Lung (tissue), 12 donors: ENCODE data around the gene PCBD2. TPM values are rescaled to one million over a fixed set of nuclear protein-coding genes. Genes with fewer than 3 reads are reported as not detected.

Source experiments
- ATAC-seq: fragments of 200-7000 bp; cut with Tn5 transposase; one replicate; pipeline ENCODE4 v1.9.1; 2020; ENCODE audit warnings: moderate number of reproducible peaks; ENCODE audit not compliant: insufficient read depth, low FRiP score
- DNase-seq, 3 donors: peaks; one replicate each; pipeline ENCODE4 v3.0.0-alpha.2; 2013 to 2017
- H3K27ac ChIP-seq, 2 donors: one replicate each; pipeline ENCODE4 v1.5.1; 2013; ENCODE audit warnings: mild to moderate bottlenecking in 2 of 2, moderate library complexity in 2 of 2, control low read depth in 1 of 2, inconsistent platforms in 1 of 2, low read depth in 1 of 2, low read length in 1 of 2
- H3K27me3 ChIP-seq, 3 donors: one replicate each; pipeline ENCODE4 v1.5.1; 2013; ENCODE audit warnings: low read length in 2 of 3; ENCODE audit not compliant: control insufficient read depth in 3 of 3, insufficient read depth in 3 of 3
- H3K36me3 ChIP-seq, 4 donors: one replicate each; pipeline ENCODE4 v1.5.1; 2013; ENCODE audit warnings: low read length in 4 of 4, mild to moderate bottlenecking in 1 of 4, moderate library complexity in 1 of 4; ENCODE audit not compliant: control insufficient read depth in 4 of 4, insufficient read depth in 4 of 4
- H3K4me1 ChIP-seq, 5 donors: one replicate each; pipeline ENCODE4 v1.5.1; 2013; ENCODE audit warnings: low read length in 5 of 5, mild to moderate bottlenecking in 2 of 5, moderate library complexity in 1 of 5; ENCODE audit not compliant: control insufficient read depth in 5 of 5, insufficient read depth in 5 of 5
- H3K4me3 ChIP-seq: one replicate; pipeline ENCODE4 v1.5.1; 2013; ENCODE audit warnings: mild to moderate bottlenecking, control low read depth, moderate library complexity
- H3K9ac ChIP-seq, 2 donors: one replicate each; pipeline ENCODE4 v1.5.1; 2013; ENCODE audit warnings: low read length in 2 of 2, control low read depth in 1 of 2; ENCODE audit not compliant: insufficient read depth in 1 of 2
- H3K9me3 ChIP-seq, 4 donors: one replicate each; pipeline ENCODE4 v1.5.1; 2013; ENCODE audit warnings: low read length in 3 of 4, mild to moderate bottlenecking in 1 of 4, moderate library complexity in 1 of 4; ENCODE audit not compliant: control insufficient read depth in 4 of 4, insufficient read depth in 3 of 4
- WGBS, 2 donors: extraction: QIAGEN DNeasy Blood & Tissue Kit; methylation state at CpG; one replicate each; pipeline ENCODE4 v1.1.7; 2013; 5-methylcytosine and 5-hydroxymethylcytosine counted together
- polyA plus RNA-seq, 2 donors: library from polyadenylated mRNA; stranded (reverse); fragments of 200-250 nt; gene quantifications; one replicate each; pipeline ENCODE4 v1.2.1, GENCODE V29; 2013
- total RNA-seq, 2 donors: library from RNA; depleted of rRNA in 1 of 2; stranded (reverse); fragments of >200 nt in 1 of 2; gene quantifications; one replicate each; pipeline ENCODE4 v1.2.1, GENCODE V29; 2014 to 2021
- TF ChIP-seq, protein P1 (sequence below): IDR thresholded peaks from 2 replicates; pipeline ENCODE4 v1.5.1; 2012; ENCODE audit warnings: mild to moderate bottlenecking; ENCODE audit errors: control extremely low read depth, extremely low read depth
- donor health status: control.
- donor health status: control.
- donor health status: Bipolar disorder and iron deficiency.
- donor health status: healthy.
- donor health status: DM: yes; HTN: yes; CAD: no.

Gene PCBD2
- total and polyA plus RNA-seq, 4 donors: 4.1 to 12.3 (median 7.5) TPM

GRCh38 chr5:134887593-134888159, 17.3 kb upstream of the PCBD2 start:
- Histone ChIP-seq H3K9me3 (no peaks in the 10 kb centered on the region), H3K4me3 (no peak overlapping the region), H3K36me3 (peaks cover 4 to 18% (median 10%) of the 10 kb centered on the region in 4 donors), H3K27ac (no peak overlapping the region), H3K9ac (no peak overlapping the region), H3K4me1 (peaks cover 0 to 2% (median 0%) of the 10 kb centered on the region in 5 donors), H3K27me3 (no peaks in the 10 kb centered on the region)
- no peak for DNase-seq
- 91 to 92% methylated on average over 14 of the region's 14 CpGs for WGBS, 2 donors
- TF ChIP-seq, protein P1, sequence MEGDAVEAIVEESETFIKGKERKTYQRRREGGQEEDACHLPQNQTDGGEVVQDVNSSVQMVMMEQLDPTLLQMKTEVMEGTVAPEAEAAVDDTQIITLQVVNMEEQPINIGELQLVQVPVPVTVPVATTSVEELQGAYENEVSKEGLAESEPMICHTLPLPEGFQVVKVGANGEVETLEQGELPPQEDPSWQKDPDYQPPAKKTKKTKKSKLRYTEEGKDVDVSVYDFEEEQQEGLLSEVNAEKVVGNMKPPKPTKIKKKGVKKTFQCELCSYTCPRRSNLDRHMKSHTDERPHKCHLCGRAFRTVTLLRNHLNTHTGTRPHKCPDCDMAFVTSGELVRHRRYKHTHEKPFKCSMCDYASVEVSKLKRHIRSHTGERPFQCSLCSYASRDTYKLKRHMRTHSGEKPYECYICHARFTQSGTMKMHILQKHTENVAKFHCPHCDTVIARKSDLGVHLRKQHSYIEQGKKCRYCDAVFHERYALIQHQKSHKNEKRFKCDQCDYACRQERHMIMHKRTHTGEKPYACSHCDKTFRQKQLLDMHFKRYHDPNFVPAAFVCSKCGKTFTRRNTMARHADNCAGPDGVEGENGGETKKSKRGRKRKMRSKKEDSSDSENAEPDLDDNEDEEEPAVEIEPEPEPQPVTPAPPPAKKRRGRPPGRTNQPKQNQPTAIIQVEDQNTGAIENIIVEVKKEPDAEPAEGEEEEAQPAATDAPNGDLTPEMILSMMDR: no peak
- no peak for ATAC-seq

GRCh38 chr5:134889335-134889734, 15.6 kb upstream of the PCBD2 start:
- H3K4me1 ChIP-seq: peaks cover 0 to 2% (median 0%) of the 10 kb centered on the region in 5 donors
- H3K27me3 ChIP-seq: no peaks in the 10 kb centered on the region
- 97% methylated on average over 8 of the region's 8 CpGs for WGBS, 2 donors
- no peak overlapping the region for H3K9ac ChIP-seq
- no peak for DNase-seq
- no peaks in the 10 kb centered on the region for H3K9me3 ChIP-seq
- TF ChIP-seq, protein P1: no peak
- no peak for ATAC-seq
- no peak overlapping the region for H3K4me3 ChIP-seq
- no peak overlapping the region for H3K27ac ChIP-seq
- H3K36me3 ChIP-seq: peaks cover 9 to 22% (median 11%) of the 10 kb centered on the region in 4 donors

- DNase-seq (no peak), ATAC-seq (no peak)
- no peak overlapping the region for H3K9ac ChIP-seq
- 100% methylated on average over 1 of the region's 1 CpG for WGBS, 2 donors
- no peak overlapping the region for H3K4me3 ChIP-seq
- H3K27ac ChIP-seq: no peak overlapping the region
- peaks cover 9 to 22% (median 11%) of the 10 kb centered on the region in 4 donors for H3K36me3 ChIP-seq
- H3K27me3 ChIP-seq: no peaks in the 10 kb centered on the region
- H3K9me3 ChIP-seq: no peaks in the 10 kb centered on the region
- TF ChIP-seq, protein P1: no peak
- peaks cover 0 to under 1% (median 0%) of the 10 kb centered on the region in 5 donors for H3K4me1 ChIP-seq
These were observed 13.5 kb upstream of the PCBD2 start for GRCh38 chr5:134891473-134891872.

DNA sequence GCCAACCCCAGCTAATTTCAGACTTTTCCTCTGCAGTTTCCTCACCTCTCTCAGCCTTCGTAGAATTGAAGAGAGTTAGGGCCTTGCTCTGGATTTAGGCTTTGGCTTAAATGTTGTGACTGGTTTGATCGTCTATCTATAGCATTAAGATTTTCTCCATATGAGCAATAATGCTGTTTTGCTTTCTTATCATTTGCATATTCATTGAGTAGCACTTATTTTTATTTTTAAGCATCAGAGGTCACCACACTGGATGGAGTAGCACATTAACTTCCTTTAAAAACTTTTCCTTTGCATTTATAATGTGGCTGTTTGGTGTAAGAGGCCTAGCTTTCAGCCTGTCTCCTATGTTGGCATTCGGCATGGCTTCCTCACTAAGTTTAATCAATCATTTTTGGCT, 12.6 kb upstream of the PCBD2 start:
- DNase-seq: no peak
- 97% methylated on average over 3 of the region's 3 CpGs for WGBS, 2 donors

More for the DNA sequence above, 12.6 kb upstream of the PCBD2 start:
- no peaks in the 10 kb centered on the region for H3K9me3 ChIP-seq
- no peaks in the 10 kb centered on the region for H3K27me3 ChIP-seq
- H3K4me1 ChIP-seq: no peaks in the 10 kb centered on the region
- no peak overlapping the region for H3K27ac ChIP-seq
- H3K4me3 ChIP-seq: no peak overlapping the region
- TF ChIP-seq, protein P1: no peak
- no peak overlapping the region for H3K9ac ChIP-seq
- ATAC-seq: no peak
- H3K36me3 ChIP-seq: peaks cover 9 to 22% (median 13%) of the 10 kb centered on the region in 4 donors
